ENCODE results near the gene MCTP1. TPM values are rescaled to one million over a fixed set of nuclear protein-coding genes. Genes with fewer than 3 reads are reported as not detected.

The MCTP1 gene
- total and polyA plus RNA-seq, 2 of the 8 experiments (the other 6 are each of a cell fraction or from before 2014, with no cell fraction given), result 0.56 to 3.4 TPM

GRCh38 chr5:95111141-95111540, 173.8 kb downstream of the MCTP1 start:
- H3K27ac ChIP-seq (ENCODE audit: low read depth, low read length), result no peak overlapping the region
- no peak overlapping the region for H2BK20ac ChIP-seq (ENCODE audit: low read length)
- H2AFZ ChIP-seq (ENCODE audit: low read length), result no peak overlapping the region
- no peak overlapping the region for H2BK12ac ChIP-seq (ENCODE audit: low read depth, low read length)
- H3K4me3 ChIP-seq (ENCODE audit: extremely low read depth in 1 of 4, insufficient read depth in 2 of 4, low read depth in 3 of 4, low read length in 4 of 4), result no peak overlapping the region
- H3K79me1 ChIP-seq (ENCODE audit: low read depth, low read length), result no peaks in the 10 kb centered on the region
- H4K8ac ChIP-seq (ENCODE audit: extremely low read depth, insufficient read depth, low read length), result no peak overlapping the region
- H3K18ac ChIP-seq (ENCODE audit: extremely low read depth, low read length), result no peak overlapping the region
- H3K23ac ChIP-seq (ENCODE audit: insufficient read length), result no peak overlapping the region
- TF ChIP-seq YY1 (IDR thresholded peaks at IDR 0.05; ENCODE audit: low read depth, low read length) (no peak), POU5F1 (IDR thresholded peaks at IDR 0.05; ENCODE audit: low read depth, low read length) (no peak), EP300 (IDR thresholded peaks at IDR 0.05; ENCODE audit: borderline replicate concordance in 1 of 2, low read depth in 2 of 2, low read length in 2 of 2) (no peak), BCL11A (IDR thresholded peaks at IDR 0.05; ENCODE audit: low read depth in 2 of 2, low read length in 2 of 2) (no peak), JUND (IDR thresholded peaks at IDR 0.05; ENCODE audit: low read length) (no peak), SIN3A (conservative IDR thresholded peaks at IDR 0.05 in 1 of 2, IDR thresholded peaks at IDR 0.05 in 1 of 2; ENCODE audit: low read depth in 1 of 2, low read length in 2 of 2) (no peak), KDM4A (IDR thresholded peaks at IDR 0.05; ENCODE audit: low read depth, low read length, severe bottlenecking) (no peak), BACH1 (IDR thresholded peaks at IDR 0.05; ENCODE audit: low read length) (no peak), SP1 (IDR thresholded peaks at IDR 0.05; ENCODE audit: low read depth, low read length) (no peak), GABPA (IDR thresholded peaks at IDR 0.05; ENCODE audit: borderline replicate concordance, insufficient read depth, low read length) (no peak), CTCF (IDR thresholded peaks at IDR 0.05; ENCODE audit: control extremely low read depth in 1 of 3, insufficient read depth in 1 of 3, low read depth in 1 of 3, low read length in 3 of 3) (no peak), PHF8 (conservative IDR thresholded peaks at IDR 0.05; ENCODE audit: low read depth, low read length) (no peak)
- ChIA-PET CTCF (ENCODE audit: partially characterized antibody) (interaction anchor here (0.9 to 1.5 kb wide), 4 partner anchors 14 to 393 kb away, joined by 3 to 5 read pairs (median 4); no protein-coding TSS in a partner anchor), POLR2A (ENCODE audit: partially characterized antibody) (no interaction called here)
- no peak overlapping the region for H2AK5ac ChIP-seq (ENCODE audit: low read depth, low read length)
- DNase-seq (ENCODE audit: low read depth in 1 of 2, low spot score in 2 of 2) (no peak), FAIRE-seq (no peak)
- H4K5ac ChIP-seq (ENCODE audit: insufficient read length, low read depth, low read length), result no peak overlapping the region
- H2BK15ac ChIP-seq (ENCODE audit: low read length), result no peak overlapping the region
- no peak overlapping the region for H2BK5ac ChIP-seq (ENCODE audit: low read depth, low read length)
- H3K79me2 ChIP-seq (ENCODE audit: control insufficient read depth in 1 of 2, insufficient read depth in 2 of 2, low read length in 2 of 2), result no peaks in the 10 kb centered on the region
- no peaks in the 10 kb centered on the region for H4K20me1 ChIP-seq (replicated peaks in 1 of 2; ENCODE audit: control insufficient read depth in 1 of 2, insufficient read depth in 2 of 2, low read length in 2 of 2)
- peaks cover 0 to 7% (median 2%) of the 10 kb centered on the region in 4 experiments; a peak in 4 of 7 replicates for H3K4me1 ChIP-seq (replicated peaks in 1 of 4; ENCODE audit: control insufficient read depth in 3 of 4, insufficient read depth in 4 of 4, low read length in 3 of 4)
- H3K36me3 ChIP-seq (ENCODE audit: control insufficient read depth in 2 of 4, insufficient read depth in 4 of 4, low read length in 3 of 4), result no peaks in the 10 kb centered on the region
- no peak overlapping the region for H3K4me2 ChIP-seq (ENCODE audit: insufficient read depth in 1 of 2, low read depth in 2 of 2, low read length in 2 of 2)
- no peaks in the 10 kb centered on the region for H3K27me3 ChIP-seq (replicated peaks in 1 of 4; ENCODE audit: control insufficient read depth in 3 of 4, extremely low read depth in 1 of 4, insufficient read depth in 3 of 4, low read length in 3 of 4)
- no peaks in the 10 kb centered on the region for H3K23me2 ChIP-seq (ENCODE audit: low read depth, low read length)
- no peaks in the 10 kb centered on the region for H3K9me3 ChIP-seq (ENCODE audit: insufficient read depth in 2 of 2, low read depth in 1 of 2, low read length in 1 of 2)
- H3K4ac ChIP-seq (replicated peaks; ENCODE audit: insufficient read length, low read depth, low read length), result no peak overlapping the region
- no peak overlapping the region for H4K91ac ChIP-seq (replicated peaks; ENCODE audit: insufficient read length, low read length)
- no peak overlapping the region for H3K9ac ChIP-seq (replicated peaks in 1 of 4; ENCODE audit: extremely low read depth in 1 of 4, low read depth in 3 of 4, low read length in 3 of 4)
- no peak overlapping the region for H3K14ac ChIP-seq (ENCODE audit: insufficient read length)
- H3K56ac ChIP-seq (replicated peaks; ENCODE audit: insufficient read length, low read depth, low read length), result no peak overlapping the region
- H2BK120ac ChIP-seq (replicated peaks; ENCODE audit: low read depth, low read length), result no peak overlapping the region

Measured in H1 (cell line).